ENCODE measurements around the gene ZBTB25. TPM values are rescaled to one million over a fixed set of nuclear protein-coding genes. Genes with fewer than 3 reads are reported as not detected.

The ZBTB25 gene
- total RNA-seq, 2 experiments from 2014 or later: 22.6 to 23.5 TPM

GRCh38 chr14:64474041-64474440, 29.6 kb downstream of the ZBTB25 start:
- H3K27me3 Mint-ChIP-seq (ENCODE audit: low read depth): no peaks in the 10 kb centered on the region

GRCh38 chr14:64468451-64468850, 35.2 kb downstream of the ZBTB25 start:
- DNase-seq: no peak
- Mint-ChIP-seq H3K9me3 (no peaks in the 10 kb centered on the region), H3K4me3 (no peak overlapping the region), H3K27me3 (ENCODE audit: low read depth) (no peaks in the 10 kb centered on the region), H3K36me3 (ENCODE audit: low read depth) (peaks cover 2% of the 10 kb centered on the region), H3K27ac (no peak overlapping the region), H3K4me1 (ENCODE audit: low read depth) (peaks cover 42% of the 10 kb centered on the region)
- CTCF ChIA-PET: interaction anchor here (0.9 kb wide), 1 partner anchor 10 kb away, joined by 4 read pairs; no protein-coding TSS in a partner anchor
- intact Hi-C loops (cut with micrococcal nuclease): no loop called here

More at GRCh38 chr14:64474041-64474440, 29.6 kb downstream of the ZBTB25 start:
- no peaks in the 10 kb centered on the region for H3K9me3 Mint-ChIP-seq
- CTCF ChIA-PET: interaction anchor here (2.7 kb wide), 1 partner anchor 44 kb away, joined by 8 read pairs; no protein-coding TSS in a partner anchor
- no peak for DNase-seq
- no peak overlapping the region for H3K27ac Mint-ChIP-seq
- peaks cover 21% of the 10 kb centered on the region for H3K4me1 Mint-ChIP-seq (ENCODE audit: low read depth)
- H3K4me3 Mint-ChIP-seq: no peak overlapping the region
- intact Hi-C loops (cut with micrococcal nuclease): no loop called here
- peaks cover 2% of the 10 kb centered on the region for H3K36me3 Mint-ChIP-seq (ENCODE audit: low read depth)

- Mint-ChIP-seq H3K36me3 (ENCODE audit: low read depth) (peaks cover 2% of the 10 kb centered on the region), H3K4me3 (no peak overlapping the region), H3K27me3 (ENCODE audit: low read depth) (no peaks in the 10 kb centered on the region), H3K9me3 (no peaks in the 10 kb centered on the region), H3K4me1 (ENCODE audit: low read depth) (peaks cover 42% of the 10 kb centered on the region), H3K27ac (no peak overlapping the region)
- CTCF ChIA-PET: no interaction called here
- DNase-seq: no peak
- intact Hi-C loops (cut with micrococcal nuclease): no loop called here
Measured at GRCh38 chr14:64467566-64467965, 36.1 kb downstream of the ZBTB25 start.

GRCh38 chr14:64467101-64467500, 36.5 kb downstream of the ZBTB25 start:
- CTCF ChIA-PET: interaction anchor here (1.4 to 2.0 kb wide), 3 partner anchors 8 to 170 kb away, joined by 4 to 7 read pairs (median 5); no protein-coding TSS in a partner anchor
- no peaks in the 10 kb centered on the region for H3K9me3 Mint-ChIP-seq
- peaks cover 2% of the 10 kb centered on the region for H3K36me3 Mint-ChIP-seq (ENCODE audit: low read depth)
- no peaks in the 10 kb centered on the region for H3K27me3 Mint-ChIP-seq (ENCODE audit: low read depth)
- H3K27ac Mint-ChIP-seq: no peak overlapping the region
- intact Hi-C loops (cut with micrococcal nuclease): no loop called here
- DNase-seq: no peak
- peaks cover 42% of the 10 kb centered on the region for H3K4me1 Mint-ChIP-seq (ENCODE audit: low read depth)
- no peak overlapping the region for H3K4me3 Mint-ChIP-seq

- peaks cover 3% of the 10 kb centered on the region for H3K36me3 Mint-ChIP-seq (ENCODE audit: low read depth)
- intact Hi-C loops (cut with micrococcal nuclease): loop anchor here (1.0 to 2.0 kb wide), 4 partner anchors 21 to 77 kb away; partner anchors contain the start of genes HSPA2, MTHFD1 and ZBTB25
- no peak for DNase-seq
- peaks cover 37% of the 10 kb centered on the region for H3K4me1 Mint-ChIP-seq (ENCODE audit: low read depth)
- CTCF ChIA-PET: interaction anchor here (0.6 to 2.0 kb wide), 9 partner anchors 9 to 1094 kb away, joined by 3 to 8 read pairs (median 4); no protein-coding TSS in a partner anchor
- no peak overlapping the region for H3K27ac Mint-ChIP-seq
- peak overlapping the region; percentile 79 for H3K4me3 Mint-ChIP-seq
- H3K9me3 Mint-ChIP-seq: no peaks in the 10 kb centered on the region
- H3K27me3 Mint-ChIP-seq (ENCODE audit: low read depth): no peaks in the 10 kb centered on the region
Measured at GRCh38 chr14:64465831-64466554, 37.6 kb downstream of the ZBTB25 start.

GRCh38 chr14:64465191-64465822, 38.3 kb downstream of the ZBTB25 start, which contains the start of gene AKAP5:
TSS of gene AKAP5 (plus strand) at chr14:64465499. CDS start at chr14:64468395, 2,896 bp downstream.
- Mint-ChIP-seq H3K4me1 (ENCODE audit: low read depth) (peaks cover 37% of the 10 kb centered on the region), H3K4me3 (peak within 1 kb of the TSS; percentile 79), H3K36me3 (ENCODE audit: low read depth) (peaks cover 4% of the 10 kb centered on the region), H3K27me3 (ENCODE audit: low read depth) (no peaks in the 10 kb centered on the region), H3K9me3 (no peaks in the 10 kb centered on the region), H3K27ac (peak within 1 kb of the TSS; percentile 46)
- intact Hi-C loops (cut with micrococcal nuclease): loop anchor here (1.0 to 2.0 kb wide), 4 partner anchors 20 to 77 kb away; partner anchors contain the start of genes HSPA2, MTHFD1 and ZBTB25
- CTCF ChIA-PET: interaction anchor here (0.7 to 2.9 kb wide), 7 partner anchors 10 to 171 kb away, joined by 3 to 15 read pairs (median 5); no protein-coding TSS in a partner anchor
- peak; percentile 68 for DNase-seq

- no peaks in the 10 kb centered on the region for H3K9me3 Mint-ChIP-seq
- DNase-seq: no peak
- H3K36me3 Mint-ChIP-seq (ENCODE audit: low read depth): peaks cover 7% of the 10 kb centered on the region
- peak overlapping the region; percentile 79 for H3K4me3 Mint-ChIP-seq
- no peaks in the 10 kb centered on the region for H3K27me3 Mint-ChIP-seq (ENCODE audit: low read depth)
- CTCF ChIA-PET: interaction anchor here (1.4 to 2.9 kb wide), 3 partner anchors 16 to 46 kb away, joined by 5 to 15 read pairs (median 13); no protein-coding TSS in a partner anchor
- peaks cover 37% of the 10 kb centered on the region for H3K4me1 Mint-ChIP-seq (ENCODE audit: low read depth)
- intact Hi-C loops (cut with micrococcal nuclease): loop anchor here (1.0 to 2.0 kb wide), 4 partner anchors 19 to 76 kb away; partner anchors contain the start of genes HSPA2, MTHFD1 and ZBTB25
- H3K27ac Mint-ChIP-seq: peak overlapping the region; percentile 46
Measured at GRCh38 chr14:64464651-64465050, 39.0 kb downstream of the ZBTB25 start.

GRCh38 chr14:64463873-64464272, 39.8 kb downstream of the ZBTB25 start:
- DNase-seq: no peak
- H3K4me1 Mint-ChIP-seq (ENCODE audit: low read depth): peaks cover 35% of the 10 kb centered on the region
- intact Hi-C loops (cut with micrococcal nuclease): loop anchor here (2.0 kb wide), 2 partner anchors 75 to 77 kb away; partner anchors contain the start of genes HSPA2 and MTHFD1
- no peak overlapping the region for H3K4me3 Mint-ChIP-seq
- H3K9me3 Mint-ChIP-seq: no peaks in the 10 kb centered on the region
- H3K36me3 Mint-ChIP-seq (ENCODE audit: low read depth): peaks cover 12% of the 10 kb centered on the region
- H3K27me3 Mint-ChIP-seq (ENCODE audit: low read depth): no peaks in the 10 kb centered on the region
- CTCF ChIA-PET: interaction anchor here (0.8 to 2.9 kb wide), 4 partner anchors 17 to 86 kb away, joined by 3 to 15 read pairs (median 9); no protein-coding TSS in a partner anchor
- H3K27ac Mint-ChIP-seq: no peak overlapping the region

- no peaks in the 10 kb centered on the region for H3K9me3 Mint-ChIP-seq
- no peak overlapping the region for H3K27ac Mint-ChIP-seq
- peaks cover 30% of the 10 kb centered on the region for H3K4me1 Mint-ChIP-seq (ENCODE audit: low read depth)
- peaks cover 14% of the 10 kb centered on the region for H3K36me3 Mint-ChIP-seq (ENCODE audit: low read depth)
- H3K27me3 Mint-ChIP-seq (ENCODE audit: low read depth): no peaks in the 10 kb centered on the region
- H3K4me3 Mint-ChIP-seq: no peak overlapping the region
- DNase-seq: no peak
- CTCF ChIA-PET: interaction anchor here (0.6 to 2.9 kb wide), 10 partner anchors 18 to 746 kb away, joined by 3 to 15 read pairs (median 4); partner anchors contain the start of gene HSPA2
- intact Hi-C loops (cut with micrococcal nuclease): no loop called here
Measured at GRCh38 chr14:64463195-64463594, 40.4 kb downstream of the ZBTB25 start.

GRCh38 chr14:64461221-64461620, 42.4 kb downstream of the ZBTB25 start:
- no peaks in the 10 kb centered on the region for H3K9me3 Mint-ChIP-seq
- H3K27me3 Mint-ChIP-seq (ENCODE audit: low read depth): no peaks in the 10 kb centered on the region
- DNase-seq: no peak
- intact Hi-C loops (cut with micrococcal nuclease): no loop called here
- no peak overlapping the region for H3K4me3 Mint-ChIP-seq
- peaks cover 15% of the 10 kb centered on the region for H3K4me1 Mint-ChIP-seq (ENCODE audit: low read depth)
- CTCF ChIA-PET: interaction anchor here (0.7 kb wide), 2 partner anchors 17 to 544 kb away, joined by 3 to 4 read pairs; no protein-coding TSS in a partner anchor
- H3K27ac Mint-ChIP-seq: no peak overlapping the region
- H3K36me3 Mint-ChIP-seq (ENCODE audit: low read depth): peaks cover 24% of the 10 kb centered on the region

GRCh38 chr14:64459405-64460136, 44.1 kb downstream of the ZBTB25 start:
- CTCF ChIA-PET: interaction anchor here (0.5 to 0.7 kb wide), 2 partner anchors 29 to 84 kb away, joined by 3 read pairs; no protein-coding TSS in a partner anchor
- peaks cover 32% of the 10 kb centered on the region for H3K36me3 Mint-ChIP-seq (ENCODE audit: low read depth)
- intact Hi-C loops (cut with micrococcal nuclease): no loop called here
- no peaks in the 10 kb centered on the region for H3K9me3 Mint-ChIP-seq
- no peak for DNase-seq
- H3K27me3 Mint-ChIP-seq (ENCODE audit: low read depth): no peaks in the 10 kb centered on the region
- no peak overlapping the region for H3K27ac Mint-ChIP-seq
- no peak overlapping the region for H3K4me3 Mint-ChIP-seq
- H3K4me1 Mint-ChIP-seq (ENCODE audit: low read depth): peaks cover 6% of the 10 kb centered on the region

Measured in activated naive CD4-positive, alpha-beta T cell treated with anti-CD3 and anti-CD28 coated beads for 36 hours (primary cell).